Suprapubic skin (tissue), 3 donors: ENCODE results near the gene C1orf167.

Experiments
- CTCF ChIP-seq, 2 donors: fragments of 200-600 bp in 1 of 2; fragments of 450-650 bp in 1 of 2; sonication (generic) in 1 of 2; IDR thresholded peaks; one replicate each; pipeline ENCODE4 v1.5.1; 2016 to 2019; ENCODE audit warnings: antibody characterized with exemption in 2 of 2, mild to moderate bottlenecking in 1 of 2, moderate library complexity in 1 of 2
- POLR2AphosphoS5 ChIP-seq, 3 donors: sonication (generic); formaldehyde crosslinking; IDR thresholded peaks; one replicate each; pipeline ENCODE4 v1.6.1; 2017; ENCODE audit warnings: antibody characterized with exemption in 3 of 3

- no peak for TF ChIP-seq CTCF (IDR thresholded peaks at IDR 0.05)
- TF ChIP-seq POLR2AphosphoS5 (IDR thresholded peaks at IDR 0.05) = no peak
Measured at GRCh38 chr1:11757047-11757446, 4.9 kb upstream of the C1orf167 start.
